VCaP (cell line): ENCODE measurements around the gene TOM1L1.

Experiments
- H3K27ac ChIP-seq: fragments of 450-650 bp; 2 replicates; pipeline ENCODE4 v1.5.1; 2017
- TF ChIP-seq, protein P1 (sequence below): fragments of 450-650 bp; conservative IDR thresholded peaks from 2 replicates; pipeline ENCODE4 v1.5.1; 2017; ENCODE audit warnings: mild to moderate bottlenecking, moderate library complexity

Gene TOM1L1

DNA sequence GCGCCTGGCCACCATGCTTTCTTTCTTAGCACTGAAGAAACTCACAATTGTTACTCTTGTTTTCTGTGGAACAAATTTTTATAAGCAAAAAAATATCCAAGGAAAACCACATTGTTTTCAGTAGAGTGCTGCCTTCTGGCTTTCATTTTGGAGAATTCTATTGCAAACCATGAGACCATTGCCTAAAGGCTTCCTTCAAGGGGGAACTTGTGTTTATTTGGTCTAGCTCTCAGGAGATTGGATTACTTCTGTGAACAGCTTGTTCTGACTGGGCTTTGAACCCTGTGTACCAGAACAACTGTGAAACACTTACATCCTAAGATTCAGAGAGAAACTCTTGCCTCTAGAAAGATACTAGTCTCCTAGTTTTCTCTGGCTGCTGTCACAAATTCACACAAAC, 32.1 kb downstream of the TOM1L1 start:
- TF ChIP-seq, protein P1, sequence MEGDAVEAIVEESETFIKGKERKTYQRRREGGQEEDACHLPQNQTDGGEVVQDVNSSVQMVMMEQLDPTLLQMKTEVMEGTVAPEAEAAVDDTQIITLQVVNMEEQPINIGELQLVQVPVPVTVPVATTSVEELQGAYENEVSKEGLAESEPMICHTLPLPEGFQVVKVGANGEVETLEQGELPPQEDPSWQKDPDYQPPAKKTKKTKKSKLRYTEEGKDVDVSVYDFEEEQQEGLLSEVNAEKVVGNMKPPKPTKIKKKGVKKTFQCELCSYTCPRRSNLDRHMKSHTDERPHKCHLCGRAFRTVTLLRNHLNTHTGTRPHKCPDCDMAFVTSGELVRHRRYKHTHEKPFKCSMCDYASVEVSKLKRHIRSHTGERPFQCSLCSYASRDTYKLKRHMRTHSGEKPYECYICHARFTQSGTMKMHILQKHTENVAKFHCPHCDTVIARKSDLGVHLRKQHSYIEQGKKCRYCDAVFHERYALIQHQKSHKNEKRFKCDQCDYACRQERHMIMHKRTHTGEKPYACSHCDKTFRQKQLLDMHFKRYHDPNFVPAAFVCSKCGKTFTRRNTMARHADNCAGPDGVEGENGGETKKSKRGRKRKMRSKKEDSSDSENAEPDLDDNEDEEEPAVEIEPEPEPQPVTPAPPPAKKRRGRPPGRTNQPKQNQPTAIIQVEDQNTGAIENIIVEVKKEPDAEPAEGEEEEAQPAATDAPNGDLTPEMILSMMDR = no peak
- H3K27ac ChIP-seq = no peak overlapping the region

DNA sequence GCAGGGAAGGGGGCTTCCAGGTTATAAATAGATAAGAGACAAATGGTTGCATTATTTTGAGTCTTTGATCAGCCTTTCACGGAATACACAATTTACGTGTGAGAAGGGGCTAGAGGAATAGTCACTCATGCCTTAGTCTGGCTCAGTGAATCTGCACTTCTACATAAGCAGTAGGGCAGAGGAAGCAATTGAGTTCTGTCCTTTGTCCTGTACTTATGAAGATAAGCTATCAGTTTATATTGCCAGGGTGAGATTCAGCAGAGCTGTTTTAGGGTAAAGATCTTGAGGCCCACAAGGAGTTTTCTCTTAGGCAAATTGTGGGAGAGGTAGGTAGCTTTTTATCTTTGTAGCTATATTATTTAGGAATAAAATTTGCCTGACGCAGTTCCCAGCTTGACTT, 33.3 kb downstream of the TOM1L1 start:
- no peak overlapping the region for H3K27ac ChIP-seq
- TF ChIP-seq, protein P1 = no peak

DNA sequence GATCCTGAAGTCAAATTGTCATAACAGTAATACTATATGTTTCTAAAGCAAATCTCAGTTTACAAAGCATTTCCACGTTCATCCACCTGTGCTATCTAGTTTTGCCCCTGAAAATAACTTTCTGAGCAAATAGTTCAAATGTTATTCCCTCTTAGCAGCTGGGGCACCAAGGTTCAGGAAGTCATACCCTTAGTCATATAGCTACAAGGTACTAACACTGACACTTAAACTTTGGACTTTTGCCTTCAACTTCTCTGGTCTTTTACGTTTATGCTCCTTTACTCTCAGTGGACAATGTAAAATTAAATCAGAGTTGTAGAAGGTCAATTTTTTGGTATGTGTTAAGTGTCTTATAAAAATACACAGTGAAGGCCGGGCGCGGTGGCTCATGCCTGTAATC, 34.8 kb downstream of the TOM1L1 start:
- TF ChIP-seq, protein P1 = no peak
- no peak overlapping the region for H3K27ac ChIP-seq

DNA sequence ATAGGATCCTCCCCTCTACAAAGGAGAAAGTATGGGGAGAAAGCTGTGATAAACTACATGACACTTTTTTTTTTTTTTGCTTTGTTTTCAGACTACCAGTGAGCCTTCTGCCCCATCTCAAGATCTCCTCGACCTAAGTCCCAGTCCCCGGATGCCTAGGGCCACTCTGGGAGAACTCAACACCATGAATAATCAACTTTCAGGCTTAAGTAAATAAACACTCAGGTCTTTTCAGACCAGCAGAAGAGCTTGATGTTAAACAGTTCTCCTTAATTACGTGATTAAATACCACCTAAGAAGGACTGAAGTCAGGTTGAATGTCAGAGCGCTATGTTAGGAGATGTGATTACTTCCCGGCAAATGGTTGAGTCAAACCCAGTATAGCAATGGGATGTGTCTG, 36.4 kb downstream of the TOM1L1 start:
- TF ChIP-seq, protein P1 = no peak
- no peak overlapping the region for H3K27ac ChIP-seq

DNA sequence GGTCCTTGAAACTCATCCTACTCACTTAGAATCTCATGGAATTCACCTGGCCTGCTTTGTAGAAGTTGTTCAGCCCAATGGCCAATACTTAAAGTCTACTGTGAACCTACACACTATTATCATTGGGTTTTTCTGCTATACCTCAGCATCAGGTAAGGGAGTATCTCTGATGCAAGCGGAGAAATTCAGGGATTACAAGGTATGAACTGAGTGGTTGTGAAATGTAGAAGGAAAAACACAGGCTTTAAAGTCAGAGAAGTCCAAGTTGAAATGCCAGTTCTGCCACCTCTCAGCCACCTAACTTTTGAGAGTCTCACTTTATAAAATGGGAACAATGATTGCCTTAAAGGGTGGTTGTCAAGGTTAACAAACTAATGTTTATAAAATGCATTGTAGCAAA, 36.8 kb downstream of the TOM1L1 start:
- H3K27ac ChIP-seq = no peak overlapping the region
- TF ChIP-seq, protein P1 = no peak

DNA sequence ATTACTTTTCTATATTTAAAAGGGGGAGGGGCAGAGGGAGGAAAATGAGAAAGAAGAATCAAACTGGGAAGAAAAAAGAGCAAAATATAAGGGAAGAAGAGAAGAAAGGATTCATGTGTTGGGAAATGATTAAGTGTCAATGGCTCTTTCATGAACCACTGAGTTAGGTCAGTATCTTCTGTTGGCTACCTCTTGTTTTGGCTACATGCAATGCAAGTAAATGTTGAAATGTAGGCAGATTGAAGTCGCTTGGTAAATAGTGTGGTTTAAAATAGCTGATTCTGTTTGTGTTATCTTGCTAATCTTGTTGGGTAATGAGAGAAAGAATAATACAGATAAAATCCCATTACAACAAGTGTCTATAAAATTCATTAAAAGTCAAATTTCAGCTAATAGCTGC, 40.6 kb downstream of the TOM1L1 start:
- TF ChIP-seq, protein P1 = no peak
- no peak overlapping the region for H3K27ac ChIP-seq

DNA sequence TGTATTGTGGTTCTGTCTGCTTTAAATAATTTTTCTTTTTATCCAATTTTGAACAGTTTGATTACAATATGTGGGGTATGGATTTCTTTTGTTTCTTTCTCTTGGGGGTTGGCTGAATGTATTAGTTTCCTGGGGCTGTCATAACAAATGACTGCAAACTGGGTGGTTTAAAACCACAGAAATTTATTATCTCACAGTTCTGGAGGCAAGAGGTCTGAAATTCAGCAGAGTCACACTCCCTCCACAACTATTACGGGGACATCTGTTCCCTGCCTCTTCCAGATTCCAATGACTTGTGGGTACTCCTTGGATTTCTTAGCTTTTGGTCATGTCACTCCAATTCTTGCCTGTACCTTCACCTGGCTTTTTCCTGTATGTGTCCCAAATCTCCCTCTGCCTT, 44.1 kb downstream of the TOM1L1 start:
- TF ChIP-seq, protein P1 = no peak
- no peak overlapping the region for H3K27ac ChIP-seq

DNA sequence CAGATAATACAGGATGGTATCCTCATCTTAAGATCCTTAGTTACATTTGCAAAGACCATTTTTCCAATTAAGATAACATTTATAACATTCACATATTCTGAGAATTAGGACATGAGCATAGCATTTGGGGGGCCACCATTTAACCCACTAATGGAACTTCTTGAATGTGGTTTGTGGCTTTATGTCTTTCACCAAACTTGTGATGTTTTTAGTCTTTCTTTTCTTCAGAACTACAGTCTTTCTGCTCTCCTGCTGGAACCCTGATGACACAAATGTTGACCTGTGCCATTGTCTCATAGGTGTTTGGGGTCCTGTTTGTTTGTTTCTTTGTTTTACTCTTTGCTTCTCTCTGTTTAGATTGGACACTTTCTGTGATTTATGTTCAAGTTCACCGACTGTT, 44.6 kb downstream of the TOM1L1 start:
- TF ChIP-seq, protein P1 = no peak
- no peak overlapping the region for H3K27ac ChIP-seq
